Prostate gland (tissue), 2 donors: ENCODE results near the gene PNKP. TPM values are rescaled to one million over a fixed set of nuclear protein-coding genes. Genes with fewer than 3 reads are reported as not detected.

ENCODE experiments used
- DNase-seq: peaks from one replicate; pipeline ENCODE4 v3.0.0-alpha.2; 2019; ENCODE audit warnings: low spot score
- H3K27ac ChIP-seq, 2 donors: fragments of 200-600 bp; sonication (generic); 2 replicates each; pipeline ENCODE4 v1.5.1; 2017 to 2019
- H3K27me3 ChIP-seq: fragments of 200-600 bp; sonication (generic); replicated peaks from 2 replicates; pipeline ENCODE4 v1.5.1; 2019; ENCODE audit not compliant: insufficient read depth
- H3K36me3 ChIP-seq, 2 donors: fragments of 200-600 bp; sonication (generic); 1 replicate in 1 of 2; 2 replicates in 1 of 2; pipeline versions ENCODE4 v1.5.1 to v1.8.1; 2017 to 2019
- H3K4me1 ChIP-seq: fragments of 200-600 bp; sonication (generic); replicated peaks from 2 replicates; pipeline ENCODE4 v1.5.1; 2019
- H3K4me3 ChIP-seq, 2 donors: fragments of 200-600 bp; sonication (generic); 2 replicates each; pipeline ENCODE4 v1.5.1; 2017 to 2019
- H3K9me3 ChIP-seq: fragments of 200-600 bp; sonication (generic); 2 replicates; pipeline ENCODE4 v1.5.1; 2017
- POLR2A ChIP-seq: fragments of 450-650 bp; IDR thresholded peaks from one replicate; pipeline ENCODE4 v1.6.1; 2016; ENCODE audit warnings: antibody characterized with exemption, mild to moderate bottlenecking
- POLR2AphosphoS5 ChIP-seq: sonication (generic); formaldehyde crosslinking; IDR thresholded peaks from one replicate; pipeline ENCODE4 v1.6.1; 2017; ENCODE audit warnings: antibody characterized with exemption
- WGBS: methylation state at CpG from one replicate; pipeline ENCODE4 v1.1.5; 2018; 5-methylcytosine and 5-hydroxymethylcytosine counted together
- intact Hi-C: fragments of 100-400 bp; cut with DNase I; formaldehyde crosslinking; loops from one replicate; pipeline ENCODE4 v1.14.2; 2022
- total RNA-seq, 2 donors: library from RNA; depleted of rRNA; stranded (reverse); fragments of >200 nt; gene quantifications; one replicate each; pipeline ENCODE4 v1.1.0, GENCODE V29; 2016
- TF ChIP-seq, protein P1 (sequence below), 4 experiments: fragments of 200-600 bp in 2 of 4; fragments of 450-650 bp in 2 of 4; sonication (generic) in 2 of 4; IDR thresholded peaks; 1 replicate in 3 of 4; 2 replicates in 1 of 4; pipeline ENCODE4 v1.5.1; 2016 to 2019; ENCODE audit warnings: antibody characterized with exemption in 4 of 4, mild to moderate bottlenecking in 2 of 4, moderate library complexity in 2 of 4

PNKP gene
- total RNA-seq, 2 donors from 2014 or later = 64.9 to 128 TPM

DNA sequence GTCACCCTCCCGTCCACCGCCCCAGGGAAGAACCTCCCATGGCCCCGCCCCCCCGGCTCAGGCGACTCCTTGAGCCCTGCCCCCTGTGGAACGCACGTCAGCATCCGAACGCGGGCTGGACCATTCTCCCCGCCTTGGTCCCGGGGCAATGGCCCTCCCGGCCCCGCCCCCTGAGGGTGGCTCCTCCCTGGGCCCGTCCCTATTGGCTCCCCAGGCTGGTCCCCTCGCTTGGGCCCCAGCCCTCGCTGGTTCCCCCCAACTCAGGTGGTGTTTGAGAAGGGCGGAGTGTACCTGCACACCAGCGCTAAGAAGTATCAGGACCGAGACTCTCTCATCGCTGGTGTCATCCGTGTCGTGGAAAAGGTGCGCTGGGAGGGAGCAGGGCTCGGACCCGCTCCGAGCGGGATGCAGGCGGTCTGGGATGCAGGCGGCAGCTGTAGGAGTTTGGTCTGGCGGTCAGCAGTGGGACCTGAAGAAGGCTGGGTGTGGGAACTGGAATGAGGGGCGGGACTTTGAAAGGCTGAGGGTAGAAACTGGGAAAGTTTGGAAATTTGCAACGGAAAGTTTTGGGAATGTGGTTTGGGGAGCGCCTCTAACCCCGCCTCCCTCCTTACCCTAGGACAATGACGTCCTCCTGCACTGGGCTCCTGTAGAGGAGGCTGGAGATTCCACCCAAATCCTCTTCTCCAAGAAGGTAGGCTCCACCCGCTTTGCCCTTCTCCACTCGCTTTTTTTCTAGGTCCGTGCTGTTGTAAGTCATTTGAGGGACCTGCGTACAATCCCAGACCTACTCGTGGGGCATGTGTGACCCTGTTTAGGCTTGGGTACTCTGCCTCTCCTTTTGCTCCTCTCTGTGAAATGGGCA lies 10.7 kb upstream of the PNKP start:
- Histone ChIP-seq H3K36me3 (peaks cover 15 to 28% of the 10 kb centered on the region in 2 donors), H3K4me1 (peaks cover 12% of the 10 kb centered on the region), H3K4me3 (peak overlapping the region; percentile 48 to 98), H3K27me3 (no peaks in the 10 kb centered on the region), H3K27ac (peak overlapping the region; percentile 99), H3K9me3 (no peaks in the 10 kb centered on the region)
- DNase-seq = peak; percentile 98
- no peak for TF ChIP-seq POLR2A
- TF ChIP-seq POLR2AphosphoS5 = no peak
- TF ChIP-seq, protein P1, sequence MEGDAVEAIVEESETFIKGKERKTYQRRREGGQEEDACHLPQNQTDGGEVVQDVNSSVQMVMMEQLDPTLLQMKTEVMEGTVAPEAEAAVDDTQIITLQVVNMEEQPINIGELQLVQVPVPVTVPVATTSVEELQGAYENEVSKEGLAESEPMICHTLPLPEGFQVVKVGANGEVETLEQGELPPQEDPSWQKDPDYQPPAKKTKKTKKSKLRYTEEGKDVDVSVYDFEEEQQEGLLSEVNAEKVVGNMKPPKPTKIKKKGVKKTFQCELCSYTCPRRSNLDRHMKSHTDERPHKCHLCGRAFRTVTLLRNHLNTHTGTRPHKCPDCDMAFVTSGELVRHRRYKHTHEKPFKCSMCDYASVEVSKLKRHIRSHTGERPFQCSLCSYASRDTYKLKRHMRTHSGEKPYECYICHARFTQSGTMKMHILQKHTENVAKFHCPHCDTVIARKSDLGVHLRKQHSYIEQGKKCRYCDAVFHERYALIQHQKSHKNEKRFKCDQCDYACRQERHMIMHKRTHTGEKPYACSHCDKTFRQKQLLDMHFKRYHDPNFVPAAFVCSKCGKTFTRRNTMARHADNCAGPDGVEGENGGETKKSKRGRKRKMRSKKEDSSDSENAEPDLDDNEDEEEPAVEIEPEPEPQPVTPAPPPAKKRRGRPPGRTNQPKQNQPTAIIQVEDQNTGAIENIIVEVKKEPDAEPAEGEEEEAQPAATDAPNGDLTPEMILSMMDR (IDR thresholded peaks at IDR 0.05) = no peak
- intact Hi-C loops = no loop called here
- WGBS = 5% methylated on average over 39 of the region's 41 CpGs

DNA sequence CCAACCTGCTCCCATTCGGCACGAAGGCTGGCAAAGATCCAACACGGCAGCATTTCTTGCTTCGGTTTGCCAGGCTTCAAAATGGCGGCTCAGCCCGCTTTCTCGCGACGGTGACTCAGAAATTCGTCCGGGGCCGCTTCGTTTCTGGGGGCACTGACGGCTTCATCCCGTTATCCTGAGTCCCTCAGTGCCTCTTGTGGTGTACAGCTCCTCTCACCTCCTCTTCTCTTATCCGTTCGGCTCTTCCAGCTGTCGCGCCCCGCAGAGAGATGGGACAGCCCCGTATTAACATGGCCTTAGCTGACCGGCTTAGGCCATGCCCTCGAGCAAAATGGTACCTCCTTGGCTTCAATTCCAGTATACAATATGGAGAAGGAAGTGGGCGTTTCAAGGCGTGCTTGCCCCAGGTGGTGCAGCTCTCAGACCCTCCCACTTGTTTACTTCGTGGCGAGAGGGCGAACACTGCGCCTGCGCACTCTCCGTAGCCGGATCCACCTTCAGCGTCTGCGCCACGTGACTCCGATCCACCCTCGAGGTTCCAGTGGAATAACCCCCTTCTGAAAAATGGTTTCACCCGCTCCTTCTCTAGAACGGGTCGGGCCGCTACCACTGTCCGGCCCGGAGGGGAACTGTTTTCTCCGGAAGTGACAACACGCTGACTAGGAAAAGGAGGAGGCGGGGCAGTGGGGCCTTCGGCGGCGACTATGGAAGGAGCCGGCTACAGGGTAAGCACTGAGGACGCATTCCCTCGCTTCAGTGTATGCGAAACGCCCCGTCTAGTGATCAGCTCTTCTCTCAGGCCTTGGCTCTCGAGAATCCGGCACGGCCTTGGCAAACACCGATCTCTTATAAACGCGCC lies 9.9 kb upstream of the PNKP start, which contains the start of the genes AKT1S1 and TBC1D17:
Gene AKT1S1, minus strand, starts transcription at position 336 of the 859 bp plus-strand sequence. CDS start 4,060 bp downstream, outside the sequence.
Gene TBC1D17, plus strand, starts transcription at position 683 of the 859 bp plus-strand sequence. Its CDS starts 22 bp downstream, at position 705.
- Histone ChIP-seq H3K9me3 (no peaks in the 10 kb centered on the region), H3K36me3 (peaks cover 7 to 19% of the 10 kb centered on the region in 2 donors), H3K4me1 (peaks cover 12% of the 10 kb centered on the region), H3K27ac (peak within 1 kb of the TSS; percentile 99), H3K4me3 (peak within 1 kb of the TSS; percentile 94 to 98), H3K27me3 (no peaks in the 10 kb centered on the region)
- peak; percentile 86 for TF ChIP-seq POLR2A
- peak; percentile 98 for TF ChIP-seq POLR2AphosphoS5
- TF ChIP-seq, protein P1 (IDR thresholded peaks at IDR 0.05) = peak in 1 of 4 experiments; percentile 21
- peak; percentile 100 for DNase-seq
- WGBS = 0% methylated on average over 48 of the region's 61 CpGs
- intact Hi-C loops = no loop called here

DNA sequence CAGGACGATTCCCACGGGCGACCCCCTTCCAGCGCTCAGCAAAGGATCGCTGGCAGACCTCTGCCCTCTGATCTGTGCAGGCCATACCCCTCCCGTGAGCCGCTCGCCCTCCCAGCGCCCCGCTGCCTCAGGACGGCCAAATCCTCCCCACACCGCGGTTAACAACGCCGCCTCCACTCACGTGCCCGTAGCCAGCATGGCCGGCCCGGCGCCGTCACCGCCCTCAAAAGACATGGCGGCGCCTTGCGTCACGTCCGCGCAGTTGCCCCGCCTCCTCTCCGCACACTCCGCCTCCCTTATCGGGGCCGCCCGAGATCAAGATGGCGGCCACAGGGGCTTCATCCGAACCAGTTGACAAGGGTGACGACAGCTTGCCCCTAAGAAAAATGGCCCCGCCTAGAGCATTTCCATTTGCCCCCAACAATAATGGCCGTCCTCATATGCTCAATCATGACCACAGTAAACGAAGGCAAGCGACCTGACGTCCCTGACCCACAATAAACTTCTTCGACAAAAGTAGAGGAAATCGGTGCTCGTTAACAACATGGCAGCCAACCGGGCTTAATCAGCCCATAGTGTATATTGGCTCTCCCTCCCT lies 9.1 kb upstream of the PNKP start:
- H3K36me3 ChIP-seq = peaks cover 6 to 12% of the 10 kb centered on the region in 2 donors

DNA sequence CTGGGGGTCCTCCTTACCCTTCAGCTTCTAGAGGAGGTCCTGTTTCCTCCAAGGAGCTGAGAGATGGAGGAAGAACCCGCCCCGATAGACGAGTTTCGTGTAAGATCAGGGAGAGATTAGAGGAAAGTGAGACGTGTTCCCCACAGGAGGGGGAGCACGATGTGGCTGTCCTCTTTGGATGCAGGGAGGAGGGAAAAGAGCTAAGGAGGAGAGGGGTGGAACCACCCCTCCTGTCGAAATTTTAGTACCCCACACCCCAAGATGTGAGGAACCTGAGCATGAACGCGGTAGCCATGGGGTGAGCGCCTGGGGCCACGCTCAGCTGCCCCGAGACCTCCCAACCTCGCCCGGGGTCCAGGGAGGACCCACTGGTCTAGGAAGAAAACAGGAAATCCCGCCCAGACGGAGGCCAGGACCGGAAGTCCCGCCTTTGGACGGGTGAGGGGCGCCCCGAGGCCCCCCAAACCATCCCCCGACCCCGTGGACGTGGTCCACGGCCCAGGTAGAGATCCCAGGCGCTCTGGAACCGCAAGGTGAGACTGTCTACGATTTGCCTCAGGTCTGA lies 8.6 kb upstream of the PNKP start:
- peak; percentile 57 for DNase-seq
- Histone ChIP-seq H3K4me3 (peak overlapping the region; percentile 94 to 98), H3K4me1 (peaks cover 12% of the 10 kb centered on the region), H3K27me3 (no peaks in the 10 kb centered on the region), H3K27ac (peak overlapping the region; percentile 99), H3K36me3 (peaks cover 6 to 7% of the 10 kb centered on the region in 2 donors), H3K9me3 (no peaks in the 10 kb centered on the region)
- no peak for TF ChIP-seq POLR2AphosphoS5
- no peak for TF ChIP-seq POLR2A
- TF ChIP-seq, protein P1 (IDR thresholded peaks at IDR 0.05) = no peak
- under 1% methylated on average over 25 of the region's 28 CpGs for WGBS
- intact Hi-C loops = no loop called here

More for the DNA sequence above, 9.1 kb upstream of the PNKP start:
- peak overlapping the region; percentile 99 for H3K27ac ChIP-seq
- no peaks in the 10 kb centered on the region for H3K9me3 ChIP-seq
- no peaks in the 10 kb centered on the region for H3K27me3 ChIP-seq
- TF ChIP-seq POLR2A (peak; percentile 36), POLR2AphosphoS5 (peak; percentile 96)
- TF ChIP-seq, protein P1 (IDR thresholded peaks at IDR 0.05) = no peak
- intact Hi-C loops = no loop called here
- H3K4me3 ChIP-seq = peak overlapping the region; percentile 94 to 98
- DNase-seq = peak; percentile 98
- WGBS = under 1% methylated on average over 46 of the region's 46 CpGs
- peaks cover 12% of the 10 kb centered on the region for H3K4me1 ChIP-seq
